A549 treated with CORT108297 at 1 μM for 4 hours (cell line): Measurements from ENCODE around the gene QRFPR. TPM values are rescaled to one million over a fixed set of nuclear protein-coding genes. Genes with fewer than 3 reads are reported as not detected.

Experiments used
- total RNA-seq: library from RNA; stranded (reverse); fragments of 200-300 nt; extraction: Qiagen RNA extraction; gene quantifications from 5 replicates; pipeline ENCODE4 v1.2.3, GENCODE V29; 2022

The QRFPR gene
- total RNA-seq, result 0.07 to 0.08 TPM in 2 of 5 replicates, not detected in the others

GRCh38 chr4:121380776-121381462 lies at the start of gene QRFPR:
Gene QRFPR, minus strand, starts transcription at chr4:121381018. Its CDS starts 371 bp downstream, at chr4:121380647.

Other genes starting within 250 kb of the QRFPR start
- 0.14 to 0.66 TPM (median 0.53 TPM) in 5 replicates for gene TNIP3, start 216.7 kb downstream of the QRFPR start, total RNA-seq